ENCODE results near the gene FPR2. TPM values are rescaled to one million over a fixed set of nuclear protein-coding genes. Genes with fewer than 3 reads are reported as not detected.

Gene FPR2
- polyA plus RNA-seq, 3 donors: 36.2 to 108 (median 70.3) TPM

DNA sequence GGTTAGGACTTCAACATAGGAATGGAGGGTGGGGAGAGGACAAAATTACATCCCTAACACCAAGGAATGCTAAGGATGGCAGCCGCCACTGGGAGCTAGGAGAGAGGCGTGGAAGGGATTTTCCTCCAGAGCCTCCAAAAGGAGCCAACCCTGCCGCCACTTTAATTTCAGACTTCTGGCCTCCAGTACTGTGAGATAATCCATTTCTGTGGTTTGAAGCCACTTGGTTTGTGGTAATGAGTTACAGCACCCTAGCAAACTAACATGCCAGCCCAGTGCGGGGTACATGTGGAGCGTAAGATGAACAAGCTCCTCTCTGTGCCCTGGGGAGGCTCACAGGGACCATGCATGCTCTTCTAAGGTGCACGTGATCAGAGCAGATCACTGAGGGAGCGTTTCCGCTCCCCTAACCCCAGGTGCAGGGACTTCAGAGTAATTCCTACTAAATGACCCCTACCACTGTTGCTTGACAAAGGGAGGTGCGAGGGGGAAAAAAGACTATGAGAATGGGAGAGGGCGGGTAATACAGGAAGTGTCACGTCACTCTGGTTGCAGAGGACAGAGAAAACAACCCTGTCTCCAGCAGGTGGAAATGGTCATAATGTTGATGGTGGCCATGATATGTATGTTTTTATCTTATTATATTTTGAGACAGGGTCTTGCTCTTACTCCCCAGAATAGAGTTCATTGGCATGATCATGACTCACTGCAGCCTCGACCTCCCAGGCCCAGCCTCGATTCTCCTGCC lies 21.3 kb upstream of the FPR2 start:
- Histone ChIP-seq H3K9ac (ENCODE audit: insufficient read depth, low read length, poor library complexity, severe bottlenecking) (no peak overlapping the region), H3K4me2 (replicated peaks; ENCODE audit: extremely low read depth, low read length, poor library complexity, severe bottlenecking) (peak overlapping the region; percentile 17), H3K36me3 (replicated peaks in 1 of 2; ENCODE audit: control insufficient read depth in 1 of 2, insufficient read depth in 2 of 2, low read length in 2 of 2) (peaks cover 8 to 17% of the 10 kb centered on the region in 2 donors), H3K4me1 (ENCODE audit: control insufficient read depth in 1 of 2, insufficient read depth in 2 of 2, low read length in 2 of 2) (peaks cover 70 to 78% of the 10 kb centered on the region in 2 donors), H3K27me3 (ENCODE audit: control insufficient read depth in 2 of 2, insufficient read depth in 2 of 2, low read length in 2 of 2) (no peaks in the 10 kb centered on the region), H3K4me3 (replicated peaks in 1 of 3; ENCODE audit: low read depth in 2 of 3, low read length in 3 of 3) (peak overlapping the region in 1 of 3 experiments; percentile 24), H3K79me2 (ENCODE audit: insufficient read depth, low read length) (peaks cover 2% of the 10 kb centered on the region), H2AFZ (ENCODE audit: insufficient read depth, low read depth, low read length, poor library complexity, severe bottlenecking) (no peak overlapping the region), H3K27ac (ENCODE audit: low read depth in 1 of 2, low read length in 2 of 2) (peak overlapping the region in 1 of 2 donors; percentile 63), H4K20me1 (ENCODE audit: insufficient read depth, low read length) (peaks cover 15% of the 10 kb centered on the region), H3K9me3 (replicated peaks in 1 of 2; ENCODE audit: control insufficient read depth in 1 of 2, insufficient read depth in 1 of 2, low read length in 2 of 2) (no peaks in the 10 kb centered on the region)
- intact Hi-C loops (cut with micrococcal nuclease): loop anchor here in 1 of 2 donors (5.0 kb wide), 1 partner anchor 38 kb away; no protein-coding TSS in a partner anchor
- 39% methylated on average over 6 of the region's 13 CpGs for WGBS (ENCODE audit: insufficient coverage)
- peak; percentile 38 to 53 (median 46) for DNase-seq
- Mint-ChIP-seq H3K27me3 (ENCODE audit: low read depth in 3 of 3) (peaks cover 0 to 14% (median 2%) of the 10 kb centered on the region in 3 donors), H3K4me3 (peak overlapping the region in 1 of 2 donors; percentile 60), H3K27ac (peak overlapping the region; percentile 69 to 94 (median 89)), H3K4me1 (peaks cover 66% of the 10 kb centered on the region), H3K36me3 (peaks cover 23 to 32% of the 10 kb centered on the region in 2 donors), H3K9me3 (peaks cover 0 to 2% (median 0%) of the 10 kb centered on the region in 7 donors)
- TF ChIP-seq, protein P1, sequence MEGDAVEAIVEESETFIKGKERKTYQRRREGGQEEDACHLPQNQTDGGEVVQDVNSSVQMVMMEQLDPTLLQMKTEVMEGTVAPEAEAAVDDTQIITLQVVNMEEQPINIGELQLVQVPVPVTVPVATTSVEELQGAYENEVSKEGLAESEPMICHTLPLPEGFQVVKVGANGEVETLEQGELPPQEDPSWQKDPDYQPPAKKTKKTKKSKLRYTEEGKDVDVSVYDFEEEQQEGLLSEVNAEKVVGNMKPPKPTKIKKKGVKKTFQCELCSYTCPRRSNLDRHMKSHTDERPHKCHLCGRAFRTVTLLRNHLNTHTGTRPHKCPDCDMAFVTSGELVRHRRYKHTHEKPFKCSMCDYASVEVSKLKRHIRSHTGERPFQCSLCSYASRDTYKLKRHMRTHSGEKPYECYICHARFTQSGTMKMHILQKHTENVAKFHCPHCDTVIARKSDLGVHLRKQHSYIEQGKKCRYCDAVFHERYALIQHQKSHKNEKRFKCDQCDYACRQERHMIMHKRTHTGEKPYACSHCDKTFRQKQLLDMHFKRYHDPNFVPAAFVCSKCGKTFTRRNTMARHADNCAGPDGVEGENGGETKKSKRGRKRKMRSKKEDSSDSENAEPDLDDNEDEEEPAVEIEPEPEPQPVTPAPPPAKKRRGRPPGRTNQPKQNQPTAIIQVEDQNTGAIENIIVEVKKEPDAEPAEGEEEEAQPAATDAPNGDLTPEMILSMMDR (IDR thresholded peaks at IDR 0.05): no peak

DNA sequence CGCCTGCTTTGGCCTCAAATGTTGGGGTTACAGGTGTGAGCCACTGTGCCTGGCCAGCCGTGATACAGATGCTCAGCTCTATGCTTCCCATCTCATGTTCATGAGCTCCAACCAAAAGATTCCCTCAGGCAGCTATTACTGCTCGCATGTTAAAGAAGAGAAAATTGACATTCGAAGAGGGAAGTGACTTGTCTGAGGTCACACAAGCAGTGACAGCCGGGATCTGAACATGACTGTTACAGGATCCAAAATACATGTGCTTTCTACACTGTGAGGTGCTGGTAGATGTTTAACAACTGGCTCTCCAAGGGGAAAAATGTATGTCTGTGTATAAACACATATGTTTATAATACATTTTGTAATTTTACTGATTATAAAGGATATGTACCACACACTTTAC lies 20.6 kb upstream of the FPR2 start:
- Histone ChIP-seq H3K4me1 (ENCODE audit: control insufficient read depth in 1 of 2, insufficient read depth in 2 of 2, low read length in 2 of 2) (peaks cover 63 to 77% of the 10 kb centered on the region in 2 donors), H4K20me1 (ENCODE audit: insufficient read depth, low read length) (peaks cover 19% of the 10 kb centered on the region), H3K9ac (ENCODE audit: insufficient read depth, low read length, poor library complexity, severe bottlenecking) (no peak overlapping the region), H2AFZ (ENCODE audit: insufficient read depth, low read depth, low read length, poor library complexity, severe bottlenecking) (no peak overlapping the region), H3K9me3 (replicated peaks in 1 of 2; ENCODE audit: control insufficient read depth in 1 of 2, insufficient read depth in 1 of 2, low read length in 2 of 2) (no peaks in the 10 kb centered on the region), H3K36me3 (replicated peaks in 1 of 2; ENCODE audit: control insufficient read depth in 1 of 2, insufficient read depth in 2 of 2, low read length in 2 of 2) (peaks cover 10 to 24% of the 10 kb centered on the region in 2 donors), H3K27ac (ENCODE audit: low read depth in 1 of 2, low read length in 2 of 2) (peak overlapping the region in 1 of 2 donors; percentile 63), H3K27me3 (ENCODE audit: control insufficient read depth in 2 of 2, insufficient read depth in 2 of 2, low read length in 2 of 2) (no peaks in the 10 kb centered on the region), H3K4me3 (replicated peaks in 1 of 3; ENCODE audit: low read depth in 2 of 3, low read length in 3 of 3) (peak overlapping the region in 1 of 3 experiments; percentile 24), H3K4me2 (replicated peaks; ENCODE audit: extremely low read depth, low read length, poor library complexity, severe bottlenecking) (no peak overlapping the region), H3K79me2 (ENCODE audit: insufficient read depth, low read length) (peaks cover 8% of the 10 kb centered on the region)
- Mint-ChIP-seq H3K27ac (peak overlapping the region; percentile 46 to 94 (median 89)), H3K27me3 (ENCODE audit: low read depth in 3 of 3) (peaks cover 0 to 14% (median 2%) of the 10 kb centered on the region in 3 donors), H3K4me1 (peaks cover 62% of the 10 kb centered on the region), H3K36me3 (peaks cover 27 to 39% of the 10 kb centered on the region in 2 donors), H3K4me3 (peak overlapping the region in 1 of 2 donors; percentile 42), H3K9me3 (peaks cover 0 to 2% (median 0%) of the 10 kb centered on the region in 7 donors)
- intact Hi-C loops (cut with micrococcal nuclease): no loop called here
- 19% methylated on average over 3 of the region's 5 CpGs for WGBS (ENCODE audit: insufficient coverage)
- TF ChIP-seq, protein P1 (IDR thresholded peaks at IDR 0.05): no peak
- DNase-seq: peak; percentile 72 to 83 (median 80)

Measured in CD14-positive monocyte (primary cell).